GM19463 (cell line): ENCODE results near the gene FGD4.
"Not testable (repeated sequence)": the region's sequence is repeated elsewhere in the genome, so short reads cannot be mapped to it uniquely, and the experiment has no call there.

Experiments used
- ATAC-seq: cut with Tn5 transposase; IDR thresholded peaks from one replicate; pipeline ENCODE4 v1.9.1; 2021; ENCODE audit warnings: mild to moderate bottlenecking, moderate library complexity; ENCODE audit not compliant: unreplicated experiment

Gene FGD4

DNA sequence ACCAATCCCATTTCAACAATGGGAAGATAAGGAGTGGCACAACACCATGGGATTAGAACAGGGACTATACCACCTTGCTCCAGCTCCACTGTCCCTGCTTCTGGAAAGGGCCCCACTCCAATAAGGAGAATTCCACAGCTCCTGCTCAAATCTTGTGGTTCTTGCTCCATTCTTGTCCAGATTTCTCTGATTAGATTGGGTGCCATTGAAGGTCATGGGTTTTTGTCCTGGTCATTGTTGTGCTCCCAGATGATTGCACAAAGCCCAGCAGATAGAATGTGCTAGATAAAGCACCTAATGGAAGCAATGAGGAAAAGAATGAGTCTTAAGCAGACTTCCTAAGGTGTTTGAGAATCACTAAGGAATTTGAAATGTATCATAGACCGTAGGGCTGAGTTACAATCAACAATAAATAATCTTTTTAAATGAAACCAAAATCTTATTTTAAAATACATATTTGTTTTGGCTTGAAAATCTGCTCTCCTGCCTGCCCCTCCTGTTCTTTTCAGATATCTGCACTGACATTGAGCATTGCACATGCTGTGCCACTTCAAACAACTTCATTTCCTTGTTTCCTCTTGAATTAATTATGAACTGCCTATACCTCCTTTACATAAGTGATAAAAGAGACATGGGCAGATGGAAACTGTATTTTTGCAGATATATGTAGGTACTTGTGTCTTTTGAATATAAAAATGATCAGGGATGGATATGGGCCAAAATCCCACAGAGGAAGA lies 115.9 kb downstream of the FGD4 start:
- ATAC-seq: no peak

DNA sequence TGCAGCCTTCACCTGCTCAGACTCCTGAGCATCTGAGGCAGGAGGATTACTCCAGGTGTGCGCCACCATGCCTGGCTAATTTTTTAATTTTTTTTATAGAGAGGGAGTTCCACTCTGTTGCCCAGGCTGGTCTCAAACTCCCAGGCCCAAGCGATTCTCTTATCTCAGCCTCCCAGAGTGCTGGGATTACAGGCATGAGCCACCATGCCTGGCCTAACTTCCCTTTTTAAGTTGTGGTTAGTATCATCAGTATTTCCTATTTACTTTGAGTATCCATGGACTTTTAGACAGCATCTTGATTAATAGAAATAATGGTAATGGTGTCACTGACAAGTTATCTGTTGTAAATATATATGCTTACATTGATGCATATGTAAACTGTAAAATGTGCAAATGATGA lies 116.9 kb downstream of the FGD4 start:
- ATAC-seq: no peak

DNA sequence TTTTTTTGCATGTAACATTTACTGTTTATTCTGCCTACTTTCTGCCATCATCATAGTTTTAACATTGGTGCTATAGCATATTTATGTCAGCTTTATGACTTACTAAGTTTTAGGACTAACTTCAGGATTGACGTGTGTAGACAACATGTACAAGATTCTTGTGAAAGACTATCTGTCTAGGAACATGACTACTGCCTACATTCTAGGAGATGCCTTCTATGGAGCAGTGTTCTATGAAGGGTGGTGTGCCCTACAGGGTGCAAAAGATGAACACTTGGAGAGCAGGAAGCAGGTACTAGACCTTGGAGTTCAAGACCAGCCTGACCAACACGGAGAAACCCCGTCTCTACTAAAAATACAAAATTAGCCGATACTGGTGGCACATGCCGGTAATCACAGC lies 118.6 kb downstream of the FGD4 start:
- no peak for ATAC-seq

DNA sequence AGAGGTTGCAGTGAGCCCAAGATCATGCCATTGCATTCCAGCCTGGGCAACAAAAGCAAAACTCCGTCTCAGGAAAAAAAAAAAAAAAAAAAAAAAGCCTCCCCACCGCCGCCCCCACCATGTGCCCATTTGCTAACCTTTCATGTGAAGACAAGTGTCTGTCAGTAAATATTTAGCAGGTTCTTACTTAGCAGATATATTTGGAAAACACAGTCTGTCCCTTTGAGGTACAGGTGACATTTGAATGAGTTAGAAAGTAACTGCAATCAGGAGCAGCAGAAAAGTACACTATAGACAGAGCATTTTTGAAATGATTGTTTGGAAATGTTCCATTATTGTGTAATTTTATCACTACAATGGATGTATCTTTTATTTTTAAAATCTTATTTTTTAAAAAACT lies 119.7 kb downstream of the FGD4 start:
- ATAC-seq: no peak

DNA sequence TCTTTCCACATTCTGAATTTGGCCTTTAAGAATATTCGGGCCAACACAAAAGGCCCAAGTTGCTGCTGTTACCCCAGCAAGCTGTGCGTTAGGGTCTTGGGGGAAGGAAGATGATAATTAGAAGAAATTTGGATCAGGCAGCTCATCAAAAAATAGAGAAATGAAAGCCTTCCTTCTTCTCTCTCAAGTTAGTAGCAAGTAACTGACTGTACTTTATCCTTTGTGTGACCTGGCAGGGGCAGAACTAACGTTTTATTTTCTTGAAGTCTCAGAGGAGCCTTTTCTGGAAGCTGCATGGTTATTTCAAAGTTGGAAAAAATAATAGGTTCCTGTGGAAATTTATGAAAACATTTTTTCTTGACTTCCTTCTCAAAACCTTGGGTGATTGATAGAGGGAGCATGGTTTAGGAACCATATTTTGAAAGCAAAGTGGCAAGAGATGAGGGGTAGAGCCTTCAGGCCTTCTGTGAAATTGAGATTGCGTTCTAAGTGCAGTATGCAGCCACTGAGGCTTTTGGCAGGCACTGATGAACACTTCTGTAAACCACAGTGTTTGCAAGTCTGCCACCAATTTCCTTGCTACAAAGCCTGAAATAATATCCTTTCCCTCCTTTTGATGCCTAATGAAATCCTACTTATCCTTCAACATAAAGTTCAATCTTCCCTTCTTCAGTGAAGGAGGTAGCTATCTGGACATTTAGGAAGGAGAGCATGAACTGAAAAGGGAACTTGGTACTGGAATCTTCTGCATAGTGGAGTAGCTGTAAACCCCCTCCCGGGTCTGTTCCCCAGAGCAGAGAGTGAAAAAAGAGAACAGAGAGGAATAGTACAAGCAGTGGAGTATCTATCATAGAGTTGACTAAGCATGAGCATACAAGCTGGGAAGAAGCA lies 123.2 kb downstream of the FGD4 start:
- peak; percentile 76 for ATAC-seq

DNA sequence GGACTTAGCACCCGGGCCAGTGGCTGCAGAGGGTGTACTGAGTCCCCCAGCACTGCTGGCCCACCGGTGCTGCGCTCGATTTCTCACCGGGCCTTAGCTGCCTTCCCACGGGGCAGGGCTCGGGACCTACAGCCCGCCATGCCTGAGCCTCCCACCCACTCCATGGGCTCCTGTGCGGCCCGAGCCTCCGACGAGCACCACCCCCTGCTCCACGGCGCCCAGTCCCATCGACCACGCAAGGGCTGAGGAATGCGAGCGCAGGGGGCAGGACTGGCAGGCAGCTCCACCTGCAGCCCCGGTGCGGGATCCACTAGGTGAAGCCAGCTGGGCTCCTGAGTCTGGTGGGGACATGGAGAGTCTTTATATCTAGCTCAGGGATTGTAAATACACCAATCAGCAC lies 126.4 kb downstream of the FGD4 start:
- ATAC-seq: not testable (repeated sequence)

DNA sequence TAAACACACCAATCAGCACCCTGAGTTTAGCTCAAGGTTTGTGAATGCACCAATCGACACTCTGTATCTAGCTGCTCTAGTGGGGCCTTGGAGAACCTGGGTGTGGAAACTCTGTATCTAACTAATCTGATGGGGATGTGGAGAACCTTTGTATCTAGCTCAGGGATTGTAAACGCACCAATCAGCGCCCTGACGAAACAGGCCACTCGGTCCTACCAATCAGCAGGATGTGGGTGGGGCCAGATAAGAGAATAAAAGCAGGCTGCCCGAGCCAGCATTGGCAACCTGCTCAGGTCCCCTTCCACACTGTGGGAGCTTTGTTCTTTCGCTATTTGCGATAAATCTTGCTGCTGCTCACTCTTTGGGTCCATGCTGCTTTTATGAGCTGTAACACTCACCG lies 127.0 kb downstream of the FGD4 start:
- ATAC-seq: not testable (repeated sequence)

DNA sequence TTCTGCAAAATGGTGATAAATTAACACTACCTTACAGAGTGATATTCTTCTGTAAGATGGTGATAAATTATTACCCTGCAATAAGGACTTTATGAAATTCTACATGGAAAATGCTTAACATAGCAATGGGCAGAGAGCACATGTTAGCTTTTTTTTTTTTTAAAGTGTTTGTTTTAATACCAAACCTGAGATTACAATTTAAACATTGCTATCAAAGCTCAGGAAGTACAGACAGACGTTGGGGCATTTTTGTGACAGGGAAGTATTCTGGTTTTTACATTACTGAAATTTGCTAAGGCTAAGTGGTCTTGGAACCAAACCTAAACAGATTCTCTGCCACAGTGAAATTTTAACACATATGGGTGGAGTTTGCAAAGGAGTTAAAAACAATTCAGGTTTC lies 133.1 kb downstream of the FGD4 start:
- no peak for ATAC-seq

DNA sequence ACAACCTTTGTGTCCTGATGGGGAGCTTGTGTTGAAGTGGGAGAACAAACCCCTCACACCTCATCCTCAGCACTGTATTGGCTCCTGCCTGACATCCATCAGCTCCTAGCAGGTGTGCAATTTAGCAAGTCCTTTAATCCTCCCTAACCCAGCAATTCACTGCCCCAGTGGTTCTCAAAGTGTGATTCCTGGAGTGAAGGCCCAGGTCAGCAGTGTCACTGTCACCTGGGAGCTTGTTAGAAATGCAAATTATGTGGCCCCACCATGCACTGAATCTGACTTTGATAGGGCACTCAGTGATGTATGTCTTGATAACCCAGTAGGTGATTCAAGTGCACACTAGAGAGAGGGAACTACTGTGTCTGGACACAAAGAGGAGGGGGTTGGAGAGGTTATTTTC lies 133.6 kb downstream of the FGD4 start:
- no peak for ATAC-seq

DNA sequence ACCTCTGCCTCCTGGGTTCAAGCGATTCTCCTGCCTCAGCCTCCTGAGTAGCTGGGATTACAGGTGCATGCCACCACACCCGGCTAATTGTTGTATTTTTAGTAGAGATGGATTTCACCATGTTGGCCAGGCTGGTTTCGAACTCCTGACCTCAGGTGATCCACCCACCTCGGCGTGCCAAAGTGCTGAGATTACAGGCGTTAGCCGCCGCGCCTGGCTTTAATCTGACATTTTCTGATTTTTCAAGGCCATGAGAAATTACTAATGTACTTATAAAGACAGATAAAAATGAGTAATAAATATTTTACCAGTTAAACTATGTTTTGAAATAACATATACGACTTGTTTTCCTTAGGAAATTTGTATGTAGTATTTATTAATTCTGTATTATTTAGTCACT lies 134.1 kb downstream of the FGD4 start:
- ATAC-seq: not testable (repeated sequence)

DNA sequence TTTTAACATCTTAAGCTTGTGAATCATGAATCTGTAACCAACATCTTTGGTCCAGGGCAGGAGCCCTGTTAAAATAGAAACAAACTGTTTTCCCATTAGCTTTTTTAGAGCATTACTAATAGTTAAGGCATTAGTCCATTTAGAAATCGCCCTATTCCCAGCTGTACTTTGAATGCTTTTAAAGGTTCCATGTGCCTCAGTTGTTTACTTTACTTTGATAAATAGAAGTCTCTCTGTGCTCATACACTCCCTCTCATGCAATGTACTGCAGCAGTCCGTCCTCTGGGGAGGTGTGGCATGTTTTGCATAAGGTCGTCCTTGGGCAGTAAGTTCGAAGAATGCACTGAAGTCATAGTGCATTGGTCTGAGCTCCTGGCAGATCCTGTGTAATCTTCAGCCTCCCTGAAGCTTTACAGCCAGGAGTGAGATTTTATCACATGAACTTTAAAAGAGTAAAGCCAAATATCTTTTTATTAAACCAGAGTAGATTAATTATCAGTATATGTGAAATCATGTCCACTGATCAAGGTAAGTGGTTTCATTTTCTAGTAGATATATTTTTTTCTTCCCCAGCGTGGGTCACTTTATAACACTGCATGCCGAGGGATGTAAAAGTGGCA lies 134.7 kb downstream of the FGD4 start:
- ATAC-seq: peak; percentile 66

DNA sequence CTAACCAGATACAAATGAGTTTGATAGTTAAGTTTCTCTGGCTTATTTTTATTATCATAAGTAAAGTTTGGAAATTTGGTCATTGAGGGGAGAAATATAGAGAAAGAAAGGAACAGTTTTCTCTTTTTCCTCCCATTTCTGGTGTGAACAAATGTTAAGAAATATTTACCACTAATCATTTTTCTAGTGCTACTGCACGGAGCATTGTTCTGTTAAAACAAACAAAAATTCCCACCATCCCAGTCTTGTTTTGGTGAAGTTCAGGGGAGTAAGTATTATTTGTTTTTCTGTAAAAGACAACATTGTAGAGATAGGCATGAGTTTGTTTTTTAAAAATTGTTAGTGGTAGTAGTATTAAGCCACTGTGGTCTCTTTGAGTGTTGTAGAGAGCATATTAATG lies 135.3 kb downstream of the FGD4 start:
- no peak for ATAC-seq

DNA sequence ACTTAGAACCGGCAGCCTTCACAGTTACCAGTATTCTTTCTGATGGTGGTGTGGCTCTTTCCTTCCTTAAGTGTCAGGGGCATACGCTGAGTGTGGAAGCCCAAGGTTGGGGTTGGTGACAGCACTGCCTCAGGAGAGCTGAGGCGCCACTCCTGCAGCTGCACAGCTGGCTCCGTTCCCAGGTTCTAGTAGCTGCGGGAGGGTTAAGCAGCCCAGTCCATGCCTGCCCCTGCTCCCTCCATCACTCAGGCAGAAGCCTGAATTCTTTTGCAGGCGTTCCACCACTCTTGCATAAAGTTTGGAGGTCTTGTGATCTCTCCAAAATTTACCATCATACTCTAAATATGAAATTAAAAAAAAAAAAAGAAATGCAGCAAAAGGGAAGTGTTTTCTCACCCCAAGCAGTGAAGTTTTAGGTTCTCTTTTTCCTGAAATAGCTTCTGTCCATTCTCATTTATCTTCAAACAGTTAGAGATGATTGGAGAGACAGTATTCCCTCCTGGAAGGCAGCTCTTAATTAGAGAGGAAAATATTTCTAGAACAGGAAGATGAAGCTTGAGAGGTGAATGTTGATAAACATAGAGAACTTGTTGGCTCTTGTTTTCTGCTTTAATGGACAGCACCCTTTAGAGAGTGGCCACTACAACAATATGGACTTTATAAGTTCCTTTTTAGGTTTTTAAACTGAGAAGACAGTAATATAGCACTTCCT lies 136.1 kb downstream of the FGD4 start:
- ATAC-seq: peak; percentile 81

DNA sequence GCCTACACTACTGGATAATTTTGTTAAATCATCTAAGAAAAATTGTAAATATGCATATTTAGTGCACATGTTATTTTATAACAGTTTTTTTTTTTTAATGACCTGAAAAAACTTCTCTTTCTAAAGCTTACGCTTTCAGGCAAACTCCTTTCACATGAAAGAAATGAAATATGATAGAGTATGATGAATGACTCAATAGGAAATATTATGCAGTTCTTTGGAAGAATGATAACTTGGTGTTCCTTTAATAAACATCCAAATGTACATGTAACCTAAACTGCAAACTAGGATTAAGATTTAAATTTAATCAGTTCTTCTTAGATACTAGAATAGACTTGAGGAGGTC lies 136.6 kb downstream of the FGD4 start:
- no peak for ATAC-seq

DNA sequence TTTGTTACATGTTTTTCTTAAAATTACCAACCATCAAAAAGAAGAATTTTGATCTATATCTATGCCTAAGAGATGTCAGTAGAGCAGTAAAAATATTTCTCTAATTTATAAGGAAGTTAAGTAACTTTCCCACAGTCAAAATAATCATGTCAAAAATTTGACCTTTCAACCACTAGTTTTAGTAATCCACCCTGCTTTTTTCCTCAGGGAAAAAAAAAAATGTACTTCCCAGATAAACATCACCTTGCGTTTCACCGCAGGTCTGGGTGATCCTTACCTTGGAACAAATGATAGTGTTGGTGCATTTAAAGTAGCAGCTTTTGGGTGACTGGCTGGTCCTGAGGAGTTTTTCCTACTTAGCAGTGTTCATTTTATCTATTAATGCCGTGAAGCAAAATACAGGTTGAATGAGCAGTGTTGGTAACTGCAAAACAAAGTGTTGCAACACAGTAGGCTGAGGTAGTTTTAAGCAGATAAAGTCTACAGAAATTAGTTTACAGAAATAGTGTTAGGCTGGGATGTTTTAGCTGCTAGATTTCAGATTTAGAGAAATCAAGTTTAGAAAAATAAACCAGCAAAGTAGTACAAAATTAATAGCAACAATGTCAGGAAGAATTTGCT lies 142.5 kb downstream of the FGD4 start:
- ATAC-seq: no peak

DNA sequence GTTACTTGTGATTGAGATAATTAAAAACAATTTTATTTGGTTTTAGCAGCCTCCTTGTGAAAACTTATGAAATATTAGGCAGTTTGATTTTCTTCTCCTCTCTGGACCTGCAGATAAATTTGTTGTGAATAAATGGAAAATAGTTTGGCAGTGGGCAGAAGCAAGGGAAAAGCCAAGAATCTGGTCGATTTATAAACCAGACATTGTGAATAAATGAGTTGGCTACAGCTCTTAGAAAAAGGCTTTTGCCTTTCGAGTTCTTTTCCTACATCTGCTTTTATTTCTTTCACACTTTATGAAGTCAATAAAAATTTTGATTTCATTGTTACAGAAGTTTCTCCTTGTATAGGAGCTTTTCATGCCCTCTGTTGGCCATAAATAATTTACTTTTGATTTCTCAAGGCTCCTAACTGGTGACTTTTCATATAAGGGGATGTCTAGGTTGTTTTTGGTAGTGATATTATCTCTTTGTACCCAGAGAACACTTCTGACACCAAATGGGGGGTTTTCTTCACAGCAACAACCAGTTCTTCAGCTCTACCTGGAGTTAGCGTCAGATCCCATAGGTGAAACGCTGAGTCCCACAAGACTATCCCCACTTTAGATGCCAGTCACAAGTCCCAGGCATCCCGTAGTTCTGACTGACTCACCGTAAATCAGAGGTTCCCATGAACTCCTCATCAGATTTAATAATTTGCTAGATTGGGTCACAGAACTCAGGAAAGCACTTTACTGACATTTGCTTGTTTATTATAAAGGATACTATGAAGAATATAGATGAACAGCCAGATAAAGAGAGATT lies 143.3 kb downstream of the FGD4 start:
- ATAC-seq: no peak

DNA sequence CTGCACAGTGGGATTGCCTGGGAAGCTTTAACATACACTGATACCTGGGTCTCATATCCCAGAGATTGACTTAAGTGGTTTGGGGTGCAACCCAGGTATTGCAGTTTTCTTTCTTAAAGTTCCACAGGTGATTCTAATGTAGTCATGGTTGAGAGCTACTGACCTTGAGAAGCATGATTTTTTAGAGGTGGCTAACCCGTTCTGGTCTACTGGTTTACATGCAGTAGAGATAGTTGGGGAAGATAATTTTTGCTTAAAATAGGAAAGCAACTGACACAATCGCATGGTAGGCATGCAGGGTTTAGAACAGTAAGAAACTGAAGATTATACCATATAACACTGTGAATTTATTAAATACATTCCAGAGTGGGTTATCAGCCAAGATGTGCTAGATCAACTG lies 145.5 kb downstream of the FGD4 start:
- no peak for ATAC-seq

DNA sequence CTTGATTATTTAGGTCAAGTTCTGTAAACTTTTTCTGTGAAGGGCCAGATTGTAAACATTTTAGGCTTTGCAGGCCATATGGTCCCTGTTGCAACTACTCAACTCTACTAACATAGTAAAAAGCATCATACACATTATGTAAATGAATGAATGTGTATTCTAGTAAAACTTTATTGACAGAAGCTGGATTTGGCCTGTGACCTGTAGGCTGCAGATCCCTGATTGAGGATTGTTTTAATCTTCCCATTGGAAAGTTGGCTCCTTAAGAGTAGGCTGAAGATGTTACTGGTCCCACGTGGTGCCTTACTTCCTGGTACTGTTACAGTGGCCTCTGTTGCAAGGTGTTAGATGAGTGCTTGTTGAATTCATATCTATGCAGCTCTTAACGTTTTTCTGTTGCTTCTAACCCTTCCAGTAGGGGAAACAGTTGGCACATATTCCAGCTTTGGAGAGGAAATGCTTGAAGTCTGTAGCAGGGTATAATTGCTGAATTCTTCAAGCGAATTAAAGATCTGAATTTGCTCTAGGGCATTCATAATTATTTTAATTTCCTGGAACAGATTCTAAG lies 146.1 kb downstream of the FGD4 start:
- no peak for ATAC-seq

DNA sequence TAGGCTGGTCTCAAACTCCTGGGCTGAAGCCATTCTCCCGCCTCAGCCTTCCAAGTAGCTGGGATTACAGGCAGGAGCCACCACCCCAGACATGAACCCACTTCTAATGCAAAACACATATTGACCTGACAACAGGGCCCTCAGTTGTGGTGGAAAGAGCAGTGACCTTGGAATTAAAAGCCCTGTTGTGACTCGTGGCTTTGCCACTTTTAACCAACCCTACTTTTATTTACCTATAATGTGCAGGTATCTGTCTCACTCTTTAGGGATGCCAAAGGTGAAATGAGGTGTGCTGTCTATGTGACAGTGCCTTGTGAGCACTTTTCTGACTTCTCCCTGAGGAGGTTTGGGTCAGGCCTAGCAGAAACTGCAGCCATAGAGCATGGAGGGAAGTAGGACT lies 146.9 kb downstream of the FGD4 start:
- ATAC-seq: no peak
